ENCODE data around the gene ARFGAP3. TPM values are rescaled to one million over a fixed set of nuclear protein-coding genes. Genes with fewer than 3 reads are reported as not detected.
A peak's percentile ranks its signal among the peaks of the same experiment; 100 is the strongest.

The ARFGAP3 gene
- total RNA-seq, 1 experiment from 2014 or later = 20.5 TPM

DNA sequence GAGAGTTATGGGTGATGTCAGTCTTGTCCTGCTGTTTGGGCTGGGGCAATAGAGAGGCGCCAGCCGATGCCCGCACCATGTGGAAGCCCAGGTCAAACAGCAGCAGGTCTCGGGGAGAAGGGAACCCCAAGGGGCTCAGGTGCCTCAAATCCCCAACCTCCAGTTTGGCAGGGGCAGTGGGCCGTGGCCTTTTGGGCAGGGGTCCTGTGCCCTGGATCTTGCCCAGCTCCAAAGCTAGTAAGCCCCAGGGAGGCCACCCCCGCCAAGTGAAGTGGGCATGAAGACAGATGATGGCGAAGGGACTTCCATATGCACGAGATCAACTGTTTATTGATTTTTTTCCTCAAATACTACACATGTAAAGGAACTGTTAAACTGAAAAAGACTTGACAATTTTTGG lies 12.4 kb upstream of the ARFGAP3 start:
- DNase-seq (ENCODE audit: low spot score) = no peak
- in situ Hi-C loops (cut with HindIII; ENCODE audit: low sequenced_read_pairs) = no loop called here

DNA sequence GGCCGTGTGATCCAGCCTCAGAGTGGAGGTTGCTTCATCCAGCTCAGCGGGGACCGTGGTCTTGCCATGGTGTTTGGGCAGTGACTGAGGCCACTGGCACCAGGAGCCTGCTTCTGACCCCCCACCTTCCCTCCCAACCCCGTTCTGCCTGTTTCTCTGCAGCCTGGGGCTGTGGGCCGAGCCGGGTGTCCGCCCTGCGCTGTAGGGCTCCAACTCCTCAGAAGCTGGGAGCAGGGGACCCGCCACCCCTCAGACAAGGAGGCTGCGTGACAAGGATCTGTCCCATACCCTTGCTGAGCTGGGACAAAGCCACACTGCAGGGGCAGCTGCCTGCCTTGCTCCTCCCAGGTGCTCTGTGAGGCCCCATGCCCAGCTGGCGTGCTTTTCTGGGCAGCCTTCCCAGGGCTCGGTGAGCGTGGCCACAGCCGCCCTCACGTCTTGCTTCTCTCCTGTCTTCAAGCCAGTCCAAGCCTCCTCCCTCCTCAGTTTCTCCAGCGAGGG lies 11.7 kb upstream of the ARFGAP3 start:
- DNase-seq (ENCODE audit: low spot score) = peak; percentile 85
- in situ Hi-C loops (cut with HindIII; ENCODE audit: low sequenced_read_pairs) = no loop called here

GRCh38 chr22:42866100-42866499 lies 9.0 kb upstream of the ARFGAP3 start:
- in situ Hi-C loops (cut with HindIII; ENCODE audit: low sequenced_read_pairs) = no loop called here
- no peak for DNase-seq (ENCODE audit: low spot score)

DNA sequence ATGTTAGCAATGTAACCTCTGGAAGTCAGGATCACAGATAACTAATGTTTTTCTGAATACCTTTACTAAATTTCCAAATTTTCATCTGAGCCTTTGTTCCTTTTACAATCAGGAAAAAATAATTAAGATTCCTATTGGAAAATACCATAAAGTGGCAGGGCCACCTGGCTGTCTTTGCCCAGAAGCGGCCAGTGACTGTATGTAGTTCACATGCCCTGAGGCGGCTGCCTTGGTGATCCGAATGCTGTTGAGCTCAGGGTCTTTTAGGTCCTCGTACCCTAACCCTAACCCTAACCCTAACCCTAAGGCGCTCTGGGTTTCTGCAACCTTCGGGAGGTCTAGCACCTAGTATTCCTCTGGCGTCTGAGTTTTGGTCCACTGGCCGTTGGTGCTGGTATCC lies 8.5 kb upstream of the ARFGAP3 start:
- in situ Hi-C loops (cut with HindIII; ENCODE audit: low sequenced_read_pairs) = no loop called here
- no peak for DNase-seq (ENCODE audit: low spot score)

DNA sequence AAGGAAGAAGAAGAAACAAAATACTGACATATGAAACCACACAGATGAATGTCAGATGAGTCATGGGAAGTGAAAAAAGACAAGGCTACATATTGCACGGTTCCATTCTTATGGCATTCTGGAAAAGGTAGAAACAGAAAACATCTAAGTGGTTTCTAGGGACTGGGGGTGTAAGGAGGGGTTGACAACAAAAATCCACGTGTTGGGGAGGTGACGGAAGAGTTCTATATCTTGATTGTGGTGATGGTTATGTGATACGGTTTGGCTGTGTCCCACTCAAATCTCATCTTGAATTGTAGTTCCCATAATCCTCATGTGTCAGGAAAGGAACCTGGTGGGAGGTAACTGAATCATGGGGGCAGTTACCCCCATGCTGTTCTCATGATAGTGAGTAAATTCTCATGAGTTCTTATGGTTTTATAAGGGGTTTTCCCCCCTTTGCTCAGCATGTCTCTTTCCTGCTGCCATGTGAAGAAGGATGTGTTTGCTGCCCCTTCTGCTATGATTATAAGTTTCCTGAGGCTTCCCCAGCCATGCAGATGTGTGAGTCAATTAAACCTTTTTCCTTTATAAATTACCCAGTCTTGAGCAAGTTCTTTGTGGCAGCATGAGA lies 6.4 kb upstream of the ARFGAP3 start:
- DNase-seq (ENCODE audit: low spot score) = no peak
- in situ Hi-C loops (cut with HindIII; ENCODE audit: low sequenced_read_pairs) = no loop called here

- in situ Hi-C loops (cut with HindIII; ENCODE audit: low sequenced_read_pairs) = no loop called here
- DNase-seq (ENCODE audit: low spot score) = no peak
Observed at GRCh38 chr22:42862045-42862734, 5.1 kb upstream of the ARFGAP3 start.

- DNase-seq (ENCODE audit: low spot score) = no peak
- in situ Hi-C loops (cut with HindIII; ENCODE audit: low sequenced_read_pairs) = no loop called here
Observed at GRCh38 chr22:42860968-42861367, 3.9 kb upstream of the ARFGAP3 start.

GRCh38 chr22:42857845-42858481 lies 890 bp upstream of the ARFGAP3 start:
- DNase-seq (ENCODE audit: low spot score) = peak; percentile 75
- in situ Hi-C loops (cut with HindIII; ENCODE audit: low sequenced_read_pairs) = no loop called here

DNA sequence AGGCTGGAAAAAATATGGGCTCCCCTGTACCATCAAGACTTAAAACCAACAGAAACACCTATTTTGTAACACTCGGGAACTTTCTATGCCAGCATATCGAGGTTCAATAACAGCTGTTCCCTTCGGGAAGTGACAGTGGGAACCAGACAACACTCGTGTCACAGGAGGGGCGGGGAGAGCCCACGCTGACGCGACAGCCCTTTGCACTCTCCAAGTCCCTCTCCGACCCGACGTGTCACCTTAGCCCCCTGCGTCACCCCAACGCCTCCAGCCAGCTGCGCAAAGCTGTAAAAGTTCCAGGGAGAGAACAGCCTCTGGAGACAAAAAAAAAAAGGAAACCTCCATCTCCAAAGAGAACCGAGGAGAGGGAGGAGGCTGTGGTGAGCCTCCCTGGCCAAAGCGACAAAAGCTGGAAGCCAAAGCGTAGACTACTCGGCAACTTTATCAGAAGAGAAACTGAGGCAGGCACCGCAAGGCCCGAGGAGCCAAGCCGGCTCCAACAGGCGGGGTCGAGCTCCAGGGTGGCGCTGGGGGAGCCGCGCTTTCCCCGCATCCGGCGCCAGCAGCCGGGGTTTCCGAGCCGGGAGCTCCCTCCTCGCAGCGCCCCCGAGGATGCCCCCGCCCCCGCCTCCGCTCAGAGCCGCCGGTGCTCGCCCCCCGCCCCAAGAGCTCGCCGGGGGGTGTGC lies 751 bp downstream of the ARFGAP3 start:
- in situ Hi-C loops (cut with HindIII; ENCODE audit: low sequenced_read_pairs) = no loop called here
- peak; percentile 23 for DNase-seq (ENCODE audit: low spot score)

DNA sequence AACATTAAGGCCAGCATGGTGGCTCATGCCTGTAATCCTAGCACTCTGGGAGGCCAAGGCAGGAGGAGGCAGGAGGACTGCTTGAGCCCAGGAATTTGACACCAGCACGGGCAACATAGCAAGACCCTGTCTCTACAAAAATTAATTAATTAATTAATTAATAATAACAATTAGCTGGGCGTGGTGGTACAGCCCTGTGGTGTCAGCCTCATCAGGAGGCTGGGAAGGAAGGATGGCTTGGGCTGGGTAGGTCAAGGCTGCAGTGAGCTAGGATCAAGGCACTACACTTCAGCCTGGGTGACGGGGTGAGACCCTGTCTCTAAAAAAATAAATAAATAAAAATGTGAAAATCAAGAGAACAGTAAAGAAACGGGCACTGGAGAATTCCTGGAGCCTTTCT lies 1.4 kb downstream of the ARFGAP3 start:
- DNase-seq (ENCODE audit: low spot score) = no peak
- in situ Hi-C loops (cut with HindIII; ENCODE audit: low sequenced_read_pairs) = no loop called here

DNA sequence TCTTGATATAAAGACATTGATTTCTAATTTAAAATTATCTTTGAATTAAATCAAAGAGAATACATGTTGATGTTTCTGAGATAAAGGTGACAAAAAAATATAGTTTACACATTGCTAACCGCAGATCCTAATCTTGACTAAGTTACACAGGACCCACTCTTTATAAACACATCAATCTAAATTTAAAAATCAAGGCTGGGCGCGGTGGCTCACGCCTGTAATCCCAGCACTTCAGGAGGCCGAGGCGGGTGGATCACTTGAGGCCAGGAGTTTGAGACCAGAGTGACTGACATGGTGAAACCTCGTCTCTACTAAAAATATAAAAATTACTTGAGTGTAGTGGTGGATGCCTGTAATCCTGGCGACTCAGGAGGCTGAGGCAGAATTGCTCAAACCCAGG lies 1.9 kb downstream of the ARFGAP3 start:
- DNase-seq (ENCODE audit: low spot score) = no peak
- in situ Hi-C loops (cut with HindIII; ENCODE audit: low sequenced_read_pairs) = no loop called here

DNA sequence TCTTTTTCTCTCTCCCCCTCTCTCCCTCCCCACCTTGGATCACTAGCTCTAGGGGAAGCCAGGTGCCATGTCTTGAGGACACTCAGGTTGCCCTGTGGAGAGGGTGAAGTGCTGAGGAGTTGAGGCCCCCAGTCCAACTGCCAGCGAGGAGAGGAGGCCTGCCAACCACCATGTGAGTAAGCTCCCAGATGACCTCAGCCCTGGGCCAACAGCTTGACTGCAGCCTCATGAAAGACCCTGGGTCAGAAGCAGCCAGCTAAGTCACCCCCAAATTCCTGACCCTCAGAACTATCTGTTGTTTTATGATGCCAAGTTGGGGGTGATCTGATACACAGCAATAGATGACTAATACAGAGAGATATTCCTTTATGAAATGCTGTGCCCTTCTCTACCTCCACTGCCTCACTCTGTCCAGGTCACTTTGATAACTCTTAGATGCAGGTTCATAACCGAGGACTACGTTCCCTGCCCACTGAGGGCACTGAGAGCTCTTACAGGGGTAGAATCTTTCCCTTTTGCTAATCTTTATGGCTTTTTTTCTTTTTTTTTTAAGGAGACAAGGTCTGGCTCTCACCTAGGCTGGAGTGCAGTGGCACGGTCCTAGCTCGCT lies 8.0 kb downstream of the ARFGAP3 start:
- DNase-seq (ENCODE audit: low spot score) = no peak
- in situ Hi-C loops (cut with HindIII; ENCODE audit: low sequenced_read_pairs) = no loop called here

- in situ Hi-C loops (cut with HindIII; ENCODE audit: low sequenced_read_pairs) = no loop called here
- DNase-seq (ENCODE audit: low spot score) = no peak
Observed at GRCh38 chr22:42847110-42847509, 10.0 kb downstream of the ARFGAP3 start.

- DNase-seq (ENCODE audit: low spot score) = no peak
- in situ Hi-C loops (cut with HindIII; ENCODE audit: low sequenced_read_pairs) = no loop called here
Observed at GRCh38 chr22:42844756-42845155, 12.3 kb downstream of the ARFGAP3 start.

- DNase-seq (ENCODE audit: low spot score) = no peak
- in situ Hi-C loops (cut with HindIII; ENCODE audit: low sequenced_read_pairs) = no loop called here
Observed at GRCh38 chr22:42842658-42843370, 14.3 kb downstream of the ARFGAP3 start.

DNA sequence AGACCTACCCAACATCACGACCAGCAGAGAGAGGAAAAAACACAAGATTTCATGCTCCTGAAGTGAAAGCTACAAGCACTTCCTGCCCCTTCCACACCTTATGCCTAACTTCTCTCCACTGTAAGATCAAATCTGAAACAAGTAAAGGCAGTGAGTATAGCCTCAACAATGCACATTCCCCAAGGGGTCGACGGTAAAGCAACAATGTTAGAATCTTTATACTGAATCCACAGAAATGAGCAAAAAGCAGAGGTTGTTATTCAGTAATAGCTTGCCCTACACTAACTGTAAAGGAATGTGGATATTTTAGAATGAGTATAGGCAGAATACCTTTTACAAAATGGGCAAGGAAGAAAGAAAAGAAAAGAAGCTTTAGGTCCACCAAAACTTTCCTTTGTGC lies 15.6 kb downstream of the ARFGAP3 start:
- in situ Hi-C loops (cut with HindIII; ENCODE audit: low sequenced_read_pairs) = no loop called here
- no peak for DNase-seq (ENCODE audit: low spot score)

DNA sequence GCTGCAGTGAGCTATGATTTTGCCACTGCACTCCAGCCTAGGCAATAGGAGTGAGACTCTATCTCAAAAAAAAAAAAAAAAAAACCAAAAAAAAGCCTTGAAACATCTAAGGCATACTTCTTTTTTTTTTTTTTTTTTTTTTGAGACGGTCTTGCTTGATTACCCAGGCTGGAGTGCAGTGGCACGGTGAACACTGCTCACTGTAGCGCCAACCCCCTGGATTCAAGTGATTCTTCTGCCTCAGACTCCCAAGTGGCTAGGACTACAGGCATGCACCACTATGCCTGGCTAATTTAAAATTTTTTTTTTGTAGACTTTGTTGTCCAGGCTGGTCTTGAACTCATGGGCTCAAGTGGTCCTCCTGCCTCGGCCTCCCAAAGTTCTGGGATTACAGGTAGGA lies 19.5 kb downstream of the ARFGAP3 start:
- no peak for DNase-seq (ENCODE audit: low spot score)
- in situ Hi-C loops (cut with HindIII; ENCODE audit: low sequenced_read_pairs) = no loop called here

DNA sequence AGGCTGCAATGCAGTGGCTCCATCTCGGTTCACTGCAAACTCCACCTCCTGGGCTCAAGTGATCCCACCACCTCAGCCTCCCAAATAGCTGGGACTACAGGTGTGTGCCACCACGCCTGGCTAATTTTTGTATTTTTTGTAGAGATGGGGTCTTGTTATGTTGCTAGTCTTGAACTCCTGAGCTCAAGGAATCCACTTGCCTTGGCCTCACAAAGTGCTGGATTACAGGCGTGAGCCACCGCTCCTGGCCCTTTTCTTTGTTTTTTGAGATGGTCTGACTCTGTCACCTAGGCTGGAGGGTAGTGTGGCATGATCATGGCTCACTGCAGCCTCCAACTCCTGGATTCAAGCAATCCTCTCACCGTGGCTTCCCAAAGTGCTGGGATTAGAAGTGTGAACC lies 21.0 kb downstream of the ARFGAP3 start:
- in situ Hi-C loops (cut with HindIII; ENCODE audit: low sequenced_read_pairs) = no loop called here

More for the DNA sequence above, 21.0 kb downstream of the ARFGAP3 start:
- no peak for DNase-seq (ENCODE audit: low spot score)

Data from G401 (cell line).